ENCODE measurements around the gene TSPEAR. TPM values are rescaled to one million over a fixed set of nuclear protein-coding genes. Genes with fewer than 3 reads are reported as not detected.

Gene TSPEAR
- total and polyA plus RNA-seq, 9 of the 15 experiments (the other 6 are each of a cell fraction or from before 2014, with no cell fraction given) = not detected

GRCh38 chr21:44478124-44478800, 233.1 kb downstream of the TSPEAR start (continued):
- no peak for TF ChIP-seq NCOA6 (IDR thresholded peaks at IDR 0.05)

GRCh38 chr21:44477712-44478111, 233.7 kb downstream of the TSPEAR start:
- no peaks in the 10 kb centered on the region for H3K9me1 ChIP-seq (ENCODE audit: control insufficient read depth, insufficient read depth, low read length)
- no peak for TF ChIP-seq ZNF316 (IDR thresholded peaks at IDR 0.05)
- TF ChIP-seq ZNF184 (CRISPR knock-in tag; IDR thresholded peaks at IDR 0.05) = no peak
- TF ChIP-seq ZNF696 (CRISPR knock-in tag; conservative IDR thresholded peaks at IDR 0.05) = no peak
- no peak for TF ChIP-seq ZBTB5 (IDR thresholded peaks at IDR 0.05)
- no peak for TF ChIP-seq RBM17 (IDR thresholded peaks at IDR 0.05; ENCODE audit: borderline replicate concordance, low read depth, low read length)
- TF ChIP-seq NFXL1 (CRISPR knock-in tag; IDR thresholded peaks at IDR 0.05) = no peak
- TF ChIP-seq SFPQ (IDR thresholded peaks at IDR 0.05; ENCODE audit: low read depth, low read length) = no peak
- no peak for TF ChIP-seq IFI16 (CRISPR knock-in tag; IDR thresholded peaks at IDR 0.05)
- no peak for TF ChIP-seq KDM1A (IDR thresholded peaks at IDR 0.05)
- no peak for TF ChIP-seq ZNF124 (CRISPR knock-in tag; IDR thresholded peaks at IDR 0.05)
- TF ChIP-seq PURB (CRISPR knock-in tag; IDR thresholded peaks at IDR 0.05; ENCODE audit: low read depth) = no peak
- TF ChIP-seq ILF3 (IDR thresholded peaks at IDR 0.05; ENCODE audit: borderline replicate concordance) = no peak
- TF ChIP-seq RUNX1 (IDR thresholded peaks at IDR 0.05; ENCODE audit: low read depth) = no peak
- TF ChIP-seq ZNF174 (CRISPR knock-in tag; IDR thresholded peaks at IDR 0.05) = no peak
- TF ChIP-seq ZNF398 (CRISPR knock-in tag; IDR thresholded peaks at IDR 0.05) = no peak
- under 1% methylated on average over 7 of the region's 7 CpGs for whole genome bisulfite sequencing (ENCODE audit: insufficient coverage, low coverage, missing lambda C conversion rate)
- intact Hi-C loops (cut with micrococcal nuclease) = no loop called here
- in situ Hi-C loops (cut with MboI) = no loop called here
- H4K20me1 ChIP-seq (replicated peaks; ENCODE audit: control insufficient read depth, insufficient read depth, low read length) = no peaks in the 10 kb centered on the region
- no peak for ATAC-seq
- H3K4me1 ChIP-seq (replicated peaks in 1 of 2; ENCODE audit: control insufficient read depth in 2 of 2, insufficient read depth in 2 of 2, low read length in 2 of 2) = peaks cover 0 to 8% of the 10 kb centered on the region in 2 experiments; a peak in 2 of 5 replicates
- no peaks in the 10 kb centered on the region for H3K9me3 ChIP-seq (replicated peaks; ENCODE audit: control insufficient read depth, insufficient read depth, low read depth, low read length)
- CTCF ChIA-PET (ENCODE audit: low intra/inter-chr PET ratio) = no interaction called here
- H3K27me3 ChIP-seq (ENCODE audit: control insufficient read depth in 2 of 2, insufficient read depth in 2 of 2, low read length in 2 of 2) = peaks cover 7 to 33% of the 10 kb centered on the region in 2 experiments; a peak in 3 of 5 replicates
- FAIRE-seq = no peak
- H3K9ac ChIP-seq (ENCODE audit: insufficient read depth in 1 of 2, low read depth in 2 of 2, low read length in 2 of 2) = no peak overlapping the region
- BruUV-seq (replicated peaks) = no TSS peak
- H3K36me3 ChIP-seq (ENCODE audit: control insufficient read depth, insufficient read depth, low read length) = no peaks in the 10 kb centered on the region
- H3K27ac ChIP-seq (ENCODE audit: extremely low read depth, low read depth, low read length) = no peak overlapping the region
- H3K4me2 ChIP-seq (ENCODE audit: insufficient read depth, low read length) = no peak overlapping the region
- POLR2A ChIA-PET = interaction anchor here (1.2 kb wide), 1 partner anchor 11 kb away, joined by 4 read pairs; no protein-coding TSS in a partner anchor
- H3K4me3 ChIP-seq = no peak overlapping the region
- no peak for DNase-seq (ENCODE audit: extremely low read depth in 1 of 4, low spot score in 3 of 4)
- H3K79me2 ChIP-seq (ENCODE audit: control insufficient read depth, insufficient read depth, low read length) = no peaks in the 10 kb centered on the region
- no peak overlapping the region for H2AFZ ChIP-seq (ENCODE audit: low read depth, low read length)
